Measurements from ENCODE around the gene MICAL1. TPM values are rescaled to one million over a fixed set of nuclear protein-coding genes. Genes with fewer than 3 reads are reported as not detected.
"Not testable (repeated sequence)": the region's sequence is repeated elsewhere in the genome, so short reads cannot be mapped to it uniquely, and the experiment has no call there.

The MICAL1 gene
- total RNA-seq, 1 donor from 2014 or later, result 22.8 TPM

DNA sequence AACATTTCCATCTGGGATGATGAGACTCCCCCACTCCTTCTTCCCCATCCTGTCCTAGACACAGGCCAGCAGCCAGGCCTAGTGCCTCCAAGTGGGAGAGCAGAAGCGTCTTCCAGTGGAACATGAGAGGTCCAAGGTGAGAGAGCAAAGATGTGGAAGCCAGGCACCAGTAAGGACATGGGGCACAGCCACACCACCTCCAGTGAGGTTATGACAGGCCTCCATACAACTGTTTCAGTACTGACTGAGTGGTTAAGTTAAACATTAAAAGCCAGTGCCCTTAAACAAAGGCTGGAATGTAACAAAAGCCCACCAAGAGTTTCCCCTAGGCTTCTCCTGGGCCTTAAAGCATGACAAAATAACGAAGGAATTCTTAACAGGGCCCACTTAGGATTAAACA is 22.2 kb upstream of the MICAL1 start:
- no peak for DNase-seq

DNA sequence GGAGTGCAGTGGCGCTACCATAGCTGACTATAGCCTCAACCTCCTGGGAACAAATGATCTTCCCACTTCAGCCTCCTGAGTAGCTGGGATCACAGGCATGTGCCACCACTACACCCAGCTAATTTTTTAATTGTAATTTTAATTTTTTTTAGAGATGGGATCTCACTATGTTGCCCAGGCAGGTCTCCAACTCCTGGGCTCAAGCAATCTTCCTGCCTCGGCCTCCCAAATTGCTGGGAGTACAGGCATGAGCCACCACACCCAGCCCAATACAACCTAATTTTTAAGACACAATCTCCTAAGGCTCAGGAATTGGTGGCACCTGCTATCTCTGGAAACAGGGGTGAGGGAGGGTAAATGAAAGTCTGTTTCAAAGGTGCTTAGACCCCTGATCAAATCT is 21.6 kb upstream of the MICAL1 start:
- DNase-seq, result no peak

DNA sequence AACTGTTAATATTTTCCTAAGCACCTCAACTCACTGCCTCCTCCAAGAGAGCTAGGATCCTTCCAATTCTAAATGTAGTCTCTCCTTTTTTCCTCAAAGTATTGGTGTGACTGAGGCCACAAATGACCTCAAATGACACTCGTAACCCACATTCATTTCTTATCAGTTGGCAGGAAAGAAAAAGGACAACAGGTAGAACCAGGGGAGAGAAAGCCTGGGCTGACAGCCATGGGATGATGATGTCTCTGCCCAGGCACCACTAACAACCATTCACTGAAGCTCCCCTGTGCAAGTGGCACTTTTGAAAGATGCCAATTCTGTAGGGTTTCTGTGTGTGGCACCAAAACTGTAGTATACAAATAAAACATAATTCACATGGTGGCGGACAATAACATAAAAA is 20.1 kb upstream of the MICAL1 start:
- DNase-seq, result no peak

DNA sequence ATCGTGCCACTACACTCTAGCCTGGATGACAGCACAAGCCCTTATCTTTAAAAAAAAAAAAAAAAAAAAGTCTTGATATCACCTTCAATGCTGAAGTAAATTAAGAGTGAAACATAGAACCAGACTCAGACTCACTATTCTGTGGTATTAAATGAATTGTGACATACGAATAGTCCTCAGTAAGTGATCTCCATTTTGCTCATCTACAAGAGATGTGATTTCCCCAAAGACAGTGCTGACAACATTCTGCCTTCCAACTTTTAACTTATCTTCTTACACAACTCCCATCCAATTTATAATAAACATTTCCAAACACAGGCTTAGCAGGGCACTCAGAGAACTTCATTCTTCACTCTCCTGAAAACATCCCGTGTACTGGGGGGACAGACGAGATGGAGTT is 19.4 kb upstream of the MICAL1 start:
- no peak for DNase-seq

DNA sequence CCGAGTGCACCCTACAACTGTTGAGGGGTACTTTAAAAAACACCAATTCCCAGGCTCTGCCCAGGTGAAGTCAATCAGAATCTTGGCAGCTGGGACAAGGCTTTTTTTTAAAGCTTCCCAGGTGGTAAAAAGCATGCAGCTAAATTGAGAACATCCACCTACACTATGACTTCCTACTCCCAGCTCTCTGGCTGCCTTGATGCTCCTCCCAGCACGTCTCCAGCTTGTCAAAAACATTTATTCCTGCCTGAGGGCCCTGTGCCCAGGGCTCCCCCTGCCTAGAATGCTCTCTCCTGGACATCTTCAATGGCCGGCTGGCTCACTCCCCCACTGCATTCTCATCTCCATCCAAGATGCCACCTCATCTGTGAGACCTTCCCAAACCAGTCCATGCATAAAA is 17.5 kb upstream of the MICAL1 start:
- no peak for DNase-seq

DNA sequence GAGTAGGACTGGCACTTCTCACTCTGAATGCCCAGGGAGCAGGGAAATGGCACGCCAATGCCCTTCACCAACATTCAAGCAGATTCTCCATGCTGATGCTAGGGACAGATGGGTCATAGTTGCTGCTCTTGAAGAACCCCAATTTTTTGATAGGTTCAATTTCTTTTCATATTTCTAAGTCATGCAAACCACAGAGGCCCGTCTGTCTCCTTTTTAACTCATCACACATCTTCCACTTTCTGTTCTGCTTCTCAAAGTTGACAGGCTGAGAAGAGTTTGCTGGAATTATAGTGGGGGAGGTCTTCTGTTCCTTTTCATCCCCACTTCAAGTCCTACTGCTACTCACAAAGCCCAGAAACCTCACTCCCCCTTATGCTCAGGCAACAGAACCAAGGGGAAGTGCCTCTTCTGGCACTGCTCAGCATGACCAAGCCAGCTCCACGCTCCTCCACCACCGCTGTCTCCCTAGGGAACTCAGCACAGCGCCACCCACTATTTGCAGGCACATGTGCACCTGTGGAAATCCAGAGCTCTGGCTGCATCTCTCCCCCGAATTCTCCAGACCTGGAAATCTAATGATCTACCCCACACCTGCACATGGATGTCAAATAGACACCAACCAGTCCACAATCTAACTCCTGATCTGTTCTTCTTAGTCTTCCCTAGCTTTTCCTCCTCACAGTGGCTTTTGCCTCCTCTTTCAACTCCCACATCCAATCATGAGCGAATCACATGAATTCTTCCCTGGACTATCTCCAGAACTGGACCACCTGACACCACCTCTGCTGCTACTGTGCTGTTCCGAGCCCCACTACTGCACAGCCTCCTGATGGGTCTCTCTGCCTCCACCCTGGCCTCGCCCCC is 16.8 kb upstream of the MICAL1 start:
- DNase-seq, result no peak

DNA sequence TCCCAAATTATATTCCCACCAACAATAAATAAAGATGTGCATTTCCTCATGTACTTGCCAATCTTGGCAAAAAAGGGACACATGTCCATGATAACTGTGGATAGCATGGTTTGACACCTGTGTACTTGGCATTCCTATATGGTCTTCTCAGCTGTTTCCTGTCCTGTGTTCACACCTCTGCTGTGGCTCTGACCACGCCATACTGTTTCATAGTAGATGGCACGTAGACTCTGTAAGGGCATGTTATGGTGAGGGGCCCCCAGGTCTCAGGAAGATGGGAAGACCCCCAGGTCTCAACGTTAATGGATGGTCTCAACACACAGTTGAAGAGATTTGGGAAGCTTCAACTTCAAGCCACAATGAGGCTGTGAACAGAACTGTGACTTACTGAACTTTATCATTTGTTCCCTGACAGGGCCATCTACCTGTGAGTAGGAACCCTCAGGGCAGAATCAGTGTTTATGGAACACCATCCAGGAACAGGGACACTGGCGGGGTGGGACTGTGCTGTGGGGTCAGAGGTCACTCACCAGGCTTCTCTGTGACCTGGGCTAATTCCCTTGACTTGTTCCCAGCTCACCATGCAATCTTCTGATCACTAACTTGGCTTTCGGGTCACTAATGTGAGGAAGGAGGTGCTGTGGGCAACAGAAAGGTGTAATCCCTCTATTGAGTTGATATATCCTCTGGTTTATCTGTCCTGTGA is 15.7 kb upstream of the MICAL1 start:
- DNase-seq, result no peak

DNA sequence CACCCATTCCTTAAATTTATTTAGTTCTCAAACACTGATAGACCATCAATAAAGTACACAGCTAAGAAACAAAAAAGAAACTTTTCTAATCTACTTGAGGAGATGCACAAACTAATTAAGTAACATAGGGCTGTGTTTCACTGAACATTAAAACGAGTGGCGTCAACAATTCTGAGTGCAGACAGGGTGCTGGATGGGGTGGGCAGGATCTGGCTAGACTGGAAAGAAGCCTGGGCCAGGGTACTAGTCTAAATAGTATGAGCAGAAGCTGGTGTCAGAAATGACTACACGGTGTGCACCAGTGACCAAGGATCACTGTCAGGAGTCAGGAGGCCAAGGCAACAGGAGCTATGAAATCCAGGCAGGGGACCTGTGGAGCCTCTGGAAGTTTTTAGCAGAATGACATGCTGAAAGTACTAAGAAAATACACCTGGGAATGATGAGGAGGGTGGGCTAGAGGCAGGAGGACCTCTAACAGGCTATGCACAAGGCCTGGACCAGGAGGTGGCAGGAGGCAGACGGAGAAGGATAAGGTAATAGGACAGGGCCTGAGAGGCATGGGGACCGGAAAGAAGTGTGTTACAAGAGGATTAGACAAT is 14.1 kb upstream of the MICAL1 start:
- no peak for DNase-seq

DNA sequence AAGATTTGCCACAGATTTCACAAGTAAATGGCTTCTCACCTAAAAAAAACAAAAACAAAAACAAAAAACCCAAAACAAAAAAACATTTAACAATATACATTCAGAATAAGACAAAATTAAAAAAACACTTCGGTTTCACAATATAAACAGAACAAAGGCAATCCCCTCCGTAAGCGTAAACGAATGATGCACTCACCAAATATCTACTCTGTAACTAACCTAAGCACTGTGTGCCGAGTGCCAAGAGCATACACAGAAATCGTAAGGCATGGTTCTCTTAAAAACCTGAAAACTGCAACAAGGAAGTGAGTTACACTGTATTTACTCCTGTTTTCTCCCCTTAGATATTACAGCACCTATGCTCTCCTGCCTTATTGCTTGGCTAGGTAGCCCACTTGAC is 12.1 kb upstream of the MICAL1 start:
- DNase-seq, result no peak

DNA sequence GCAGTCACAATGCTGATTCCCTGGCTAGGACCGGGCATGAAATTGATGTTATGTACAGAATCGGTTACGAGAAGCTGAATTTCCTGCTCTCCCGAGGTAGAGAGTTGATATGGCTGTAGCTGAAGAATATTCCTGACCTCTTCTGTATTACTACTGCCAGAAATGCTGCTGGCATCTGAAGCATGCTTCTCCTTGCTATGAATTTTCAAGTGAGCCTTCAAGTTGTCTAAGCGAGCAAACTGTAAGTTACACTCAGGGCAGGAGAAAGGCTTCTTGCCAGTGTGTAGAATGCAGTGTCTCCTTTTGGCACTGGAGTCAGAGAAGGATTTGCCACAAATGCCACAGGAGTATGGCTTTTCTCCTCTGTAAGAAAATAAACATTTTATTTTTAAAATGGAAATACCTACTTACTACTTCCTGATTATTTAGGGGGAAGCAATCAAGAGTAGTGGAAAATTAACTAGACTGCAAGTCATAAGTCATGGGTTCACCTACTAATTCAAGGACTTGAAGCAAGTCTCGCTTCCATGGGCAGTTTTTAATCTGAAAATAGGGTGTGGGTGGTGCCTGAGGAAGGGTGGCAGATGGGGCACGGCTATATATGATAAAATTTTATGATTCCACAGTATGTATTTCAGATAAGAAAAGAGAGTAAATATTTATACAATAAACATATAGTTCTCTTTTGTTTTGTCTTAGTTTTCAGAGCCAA is 10.8 kb upstream of the MICAL1 start:
- DNase-seq, result no peak

DNA sequence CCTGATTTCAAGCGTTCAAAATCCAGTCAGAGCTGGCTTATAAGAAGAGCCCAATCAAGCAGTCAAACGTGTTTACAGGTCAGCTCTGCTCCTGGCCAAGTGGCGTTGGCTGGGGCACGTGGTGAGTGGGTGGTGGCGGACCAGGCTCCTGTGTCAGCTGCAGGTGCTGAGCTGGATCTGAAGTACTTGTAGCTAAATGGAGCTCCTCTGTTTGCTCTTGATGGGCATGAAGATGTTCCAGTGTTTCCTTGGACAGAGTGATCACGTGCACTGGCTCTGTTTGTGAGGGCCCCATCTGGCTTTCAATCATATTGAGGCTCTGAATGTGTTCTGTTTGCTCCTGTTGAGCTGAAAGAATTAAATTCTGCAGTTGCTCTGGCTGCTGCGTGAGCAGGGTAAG is 10.2 kb upstream of the MICAL1 start:
- no peak for DNase-seq

DNA sequence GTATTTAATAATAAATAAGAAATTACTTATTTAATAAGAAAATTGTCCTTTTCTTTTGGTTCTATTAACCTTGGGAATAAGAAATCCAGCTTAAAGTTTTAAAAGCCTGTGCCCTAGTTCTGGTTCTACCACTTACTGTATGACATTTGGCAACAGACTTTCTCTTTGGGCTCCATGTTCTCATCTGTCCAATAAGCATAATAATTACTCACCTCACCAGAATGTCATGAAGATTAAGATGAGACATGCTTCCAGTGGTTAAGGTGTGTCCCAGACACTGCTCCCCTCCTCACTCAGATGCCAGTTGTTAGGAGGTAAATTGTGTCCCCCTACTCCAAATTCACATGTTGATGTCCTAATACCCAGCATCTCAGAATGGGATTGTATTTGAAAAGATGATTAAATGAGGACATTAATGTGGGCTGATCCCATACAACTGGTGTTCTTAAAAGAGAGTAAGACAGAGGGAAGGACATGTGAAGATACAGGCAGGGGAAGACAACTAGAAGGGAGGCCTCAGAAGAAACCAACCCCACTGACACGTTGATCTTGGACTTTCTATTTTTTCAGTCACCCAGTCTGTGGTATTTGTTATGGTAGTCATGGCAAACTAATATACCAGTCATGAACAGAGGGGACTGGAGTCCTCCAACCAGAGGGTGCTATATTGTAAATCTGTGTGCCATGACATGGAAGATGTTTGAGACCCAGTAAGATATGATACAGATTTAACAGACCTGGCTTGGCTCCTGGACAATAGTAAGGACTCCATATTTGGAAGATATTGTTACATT is 6.4 kb upstream of the MICAL1 start:
- no peak for DNase-seq

DNA sequence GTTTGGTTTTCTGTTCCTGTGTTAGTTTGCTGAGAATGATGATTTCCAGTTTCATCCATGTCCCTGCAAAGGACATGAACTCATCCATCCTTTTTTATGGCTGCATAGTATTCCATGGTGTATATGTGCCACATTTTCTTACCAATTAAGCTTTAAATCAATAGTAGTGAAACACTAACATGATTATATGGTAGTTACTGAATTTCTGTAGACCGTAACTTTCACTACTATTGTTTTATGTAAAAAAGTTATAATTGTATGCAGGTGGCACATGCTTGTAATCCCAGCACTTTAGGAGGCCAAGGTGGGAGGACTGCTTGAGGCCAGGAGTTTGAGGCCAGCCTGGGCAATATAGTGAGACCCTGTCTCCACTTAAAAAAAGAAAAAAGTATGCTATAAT is 5.6 kb upstream of the MICAL1 start:
- not testable (repeated sequence) for DNase-seq

DNA sequence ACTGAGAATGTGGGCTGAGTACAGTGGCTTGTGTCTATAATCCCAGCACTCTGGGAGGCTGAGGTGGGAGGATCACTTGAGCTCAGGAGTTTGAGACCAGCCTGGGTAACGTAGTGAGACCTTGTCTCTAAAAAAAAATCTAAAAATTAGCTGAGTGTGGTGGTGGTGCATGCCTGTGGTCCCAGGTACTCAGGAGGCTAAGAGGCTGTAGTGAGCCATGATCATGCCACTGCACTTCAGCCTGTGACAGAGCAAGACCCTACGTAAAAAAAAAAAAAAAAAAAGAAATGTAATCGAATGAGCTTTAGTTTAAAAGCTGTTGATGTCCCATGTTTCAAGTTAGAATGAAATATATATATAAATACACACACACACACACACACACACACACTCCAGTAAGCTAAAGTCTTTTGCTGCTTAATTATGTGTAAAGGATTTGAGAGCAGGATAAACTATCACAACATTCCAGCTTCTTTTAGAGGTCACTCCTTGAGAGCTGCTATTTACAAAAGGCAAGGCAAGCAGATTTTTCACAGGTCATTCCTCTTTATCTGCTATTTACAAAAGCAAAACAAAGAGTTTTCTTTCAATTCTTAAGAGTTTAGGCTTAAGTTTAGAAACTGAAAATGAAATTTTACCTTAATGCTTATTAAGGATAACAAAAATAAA is 4.7 kb upstream of the MICAL1 start:
- no peak for DNase-seq

DNA sequence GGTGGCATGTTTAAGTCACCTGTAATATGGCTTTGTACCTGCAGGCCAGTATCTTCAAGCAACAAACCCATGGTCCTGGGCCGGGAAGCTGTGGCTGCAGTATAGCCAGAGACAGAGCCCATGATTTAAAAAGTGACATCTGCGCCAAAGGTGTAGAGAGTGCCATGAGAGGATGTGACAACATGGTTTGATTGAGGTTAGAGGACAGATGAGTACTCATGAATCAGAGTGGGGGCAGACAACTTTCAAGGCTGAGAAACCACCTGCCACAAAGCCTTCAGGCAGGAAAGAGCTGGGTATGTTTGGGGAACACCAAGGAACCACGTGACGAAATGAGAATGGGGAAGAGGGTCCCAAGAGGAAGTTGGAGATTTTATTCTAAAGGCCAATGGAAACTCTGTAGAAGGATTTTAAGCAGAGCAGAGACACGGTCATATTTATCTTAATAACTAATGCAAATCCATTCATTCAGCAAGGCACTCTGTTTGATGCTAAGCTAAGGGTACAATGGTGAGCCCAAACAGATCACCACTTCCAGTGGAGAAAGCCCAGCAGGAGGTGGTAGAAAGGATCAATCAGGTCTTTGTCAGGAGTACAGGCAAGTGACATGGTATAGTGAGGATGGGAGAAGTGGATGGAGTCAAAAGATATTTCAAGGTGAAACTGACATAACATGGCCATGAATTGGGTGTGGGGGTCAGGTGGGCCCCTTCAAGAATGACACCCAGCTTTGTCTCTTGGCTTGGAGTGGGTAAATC is 3.4 kb upstream of the MICAL1 start:
- DNase-seq, result no peak

DNA sequence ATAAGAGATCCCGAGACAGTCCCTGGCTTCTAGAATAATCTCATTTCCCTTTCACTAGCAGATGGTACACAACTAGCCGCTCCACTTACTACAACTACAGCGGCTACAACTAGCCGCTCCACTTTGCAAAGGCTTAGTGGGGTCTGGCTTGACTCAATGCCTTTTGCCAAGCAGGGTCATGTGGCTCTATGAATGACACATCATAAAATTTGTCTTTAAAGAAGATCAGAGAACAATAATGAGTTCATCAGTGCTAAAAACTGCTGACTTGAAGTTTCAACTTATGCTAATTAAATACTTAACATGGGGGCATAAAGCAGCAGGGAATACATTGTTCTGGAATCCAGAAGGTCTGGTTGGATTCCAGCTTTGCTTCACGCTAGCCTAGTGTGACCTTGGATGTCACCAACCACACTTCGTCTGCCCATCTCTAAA is 2.0 kb upstream of the MICAL1 start:
- no peak for DNase-seq

DNA sequence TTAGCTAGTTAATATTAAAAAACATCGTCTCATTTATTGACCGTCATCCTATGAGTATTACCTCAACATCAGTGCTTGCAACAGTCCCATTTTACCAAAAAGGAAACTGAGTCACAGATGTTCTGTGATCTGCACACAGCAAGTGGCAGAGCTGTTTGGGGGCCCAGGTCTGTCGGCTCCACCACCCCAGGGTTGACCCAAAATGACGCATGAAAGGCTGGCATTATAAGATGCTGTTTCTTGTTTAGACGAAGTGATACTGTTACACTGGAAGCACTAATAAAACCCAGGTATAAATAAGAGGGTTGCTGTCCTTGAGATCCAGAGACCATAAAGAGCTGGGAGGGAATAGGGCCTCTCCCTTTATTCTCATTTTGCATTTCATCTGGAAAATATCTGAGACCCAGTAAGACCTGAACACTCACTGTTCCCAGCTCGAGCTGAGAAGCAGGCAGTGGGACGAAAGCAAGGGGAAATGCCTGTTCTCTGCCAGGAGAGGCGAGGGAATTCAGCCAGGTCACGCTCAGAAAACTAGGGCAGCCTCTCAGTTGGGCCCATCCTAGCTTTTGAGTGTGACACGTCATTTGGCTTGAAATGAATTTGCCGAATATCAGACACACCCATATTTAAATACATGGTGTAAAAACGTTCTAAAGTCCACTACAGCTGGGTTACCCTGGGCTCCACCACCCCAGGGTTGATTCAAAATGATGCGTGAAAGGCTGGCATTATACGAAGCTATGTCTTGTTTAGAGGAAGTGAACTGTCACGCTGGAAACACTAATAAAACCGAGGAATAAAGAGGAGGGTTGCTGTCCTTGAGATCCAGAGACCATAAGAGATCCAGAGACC is 1.4 kb upstream of the MICAL1 start:
- DNase-seq, result peak; percentile 28

DNA sequence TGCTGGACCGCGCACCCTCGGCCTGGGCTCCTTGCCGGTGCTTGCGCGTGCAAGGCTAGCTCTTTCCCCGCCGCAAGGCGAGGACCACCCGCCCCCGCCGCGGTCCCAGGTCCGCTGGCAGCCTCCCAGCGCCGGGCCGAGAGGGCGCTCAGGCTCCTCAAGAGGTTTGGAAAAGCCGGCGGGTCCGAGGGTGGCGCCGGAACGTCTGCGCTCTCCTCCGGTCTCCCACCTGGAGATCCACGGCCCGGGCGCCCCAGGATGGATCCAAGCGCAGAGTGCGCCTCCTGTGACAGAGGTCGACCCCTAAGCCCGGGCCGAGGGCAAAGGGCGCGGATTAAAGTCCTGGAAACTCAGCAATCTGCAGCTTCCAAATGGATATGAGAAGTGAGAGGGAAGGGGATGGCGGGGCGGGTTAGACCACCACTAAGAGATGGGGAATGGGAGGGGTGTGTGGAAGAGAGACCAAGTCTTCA is 575 bp upstream of the MICAL1 start:
- DNase-seq, result no peak

DNA sequence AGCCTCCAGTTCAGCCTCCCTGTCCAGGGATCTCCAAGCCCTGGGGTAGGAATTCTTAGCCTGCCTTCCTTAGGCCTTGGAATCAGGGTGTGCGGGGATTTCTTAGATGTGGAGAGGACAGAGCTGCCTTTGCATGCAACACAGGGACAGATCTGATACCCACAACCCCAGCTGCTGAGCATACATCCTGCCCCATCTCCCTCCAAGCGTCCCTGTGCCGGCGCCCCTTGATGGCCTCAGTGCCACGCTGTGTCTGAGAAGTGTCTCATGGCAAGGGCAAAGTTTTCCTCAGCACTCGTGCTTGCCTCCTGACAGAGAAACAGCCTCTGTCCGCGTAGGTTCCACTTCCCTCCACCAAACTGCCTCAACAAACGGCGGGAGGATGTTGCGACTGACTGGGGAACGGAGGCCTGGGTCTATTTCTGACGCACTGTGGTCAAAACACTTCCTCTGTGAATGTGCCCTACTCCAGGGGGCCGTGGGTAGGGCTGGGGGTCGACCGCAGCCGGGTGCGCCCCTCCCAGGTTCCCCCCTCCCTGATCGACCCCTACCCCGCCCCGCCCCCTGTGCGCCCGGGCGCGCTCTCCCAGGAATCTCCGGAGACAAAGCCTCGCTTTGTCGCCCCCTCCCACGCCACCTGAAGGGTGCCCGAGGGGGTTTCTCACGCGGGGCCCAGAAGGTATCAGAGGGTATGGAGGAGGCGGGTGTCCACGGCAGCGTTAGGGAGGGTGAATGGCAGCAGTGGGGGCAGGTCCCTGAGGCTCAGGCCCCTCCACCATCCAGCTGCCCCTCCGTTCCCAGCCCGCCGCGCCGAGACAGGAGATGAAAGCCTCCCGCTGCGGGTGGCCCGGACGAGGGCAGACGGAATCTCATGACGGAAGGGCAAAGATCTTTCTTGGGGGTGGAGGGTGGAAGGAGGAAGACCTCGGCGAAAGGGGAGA is 806 bp downstream of the MICAL1 start:
- DNase-seq, result peak; percentile 10

Data from dermis blood vessel endothelial cell (primary cell).